DMS79 (cell line): ENCODE results near the gene ABHD14A.
A peak's percentile ranks its signal among the peaks of the same experiment; 100 is the strongest.

Experiments used
- DNase-seq: peaks from one replicate; lab custom pipeline; 2025; lab: John Stamatoyannopoulos, UW

Gene ABHD14A

GRCh38 chr3:51997172-51997571, 22.3 kb downstream of the ABHD14A start:
- no peak for DNase-seq

DNA sequence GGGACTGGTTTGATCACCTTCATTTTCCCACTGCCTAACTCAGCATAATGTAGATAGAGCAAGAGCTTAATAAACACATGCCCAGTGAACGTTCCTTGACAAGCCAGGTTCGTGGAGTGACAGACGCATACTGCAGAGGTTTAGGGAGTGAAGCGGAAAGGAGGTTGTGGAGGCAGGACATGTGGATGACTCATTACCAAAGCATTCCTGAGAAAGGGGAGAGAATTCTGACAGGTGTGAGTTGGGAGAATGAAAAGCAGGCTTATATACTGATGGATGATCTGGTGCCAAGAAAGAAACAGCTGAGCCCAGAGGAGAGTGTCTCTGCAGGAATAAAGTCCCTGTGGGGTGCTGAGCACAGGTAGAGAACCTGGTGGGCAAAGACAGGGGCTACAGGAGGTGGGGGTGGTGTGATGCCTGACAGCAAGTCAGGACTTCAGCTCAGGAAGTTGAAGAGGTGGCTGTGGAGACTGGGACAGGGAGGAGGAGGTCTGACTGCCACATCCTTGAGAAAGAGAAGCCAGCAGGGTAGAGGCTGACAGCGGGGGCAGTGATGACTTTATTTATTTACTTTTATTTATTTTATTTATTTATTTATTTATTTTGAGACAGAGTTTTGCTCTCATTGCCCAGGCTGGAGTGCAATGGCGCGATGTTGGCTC, 23.2 kb downstream of the ABHD14A start:
- no peak for DNase-seq

- no peak for DNase-seq
These were observed 23.9 kb downstream of the ABHD14A start for GRCh38 chr3:51998774-51999173.

GRCh38 chr3:51999846-52000245, 25.0 kb downstream of the ABHD14A start:
- no peak for DNase-seq

GRCh38 chr3:52001443-52001974, 26.6 kb downstream of the ABHD14A start:
- peak; percentile 18 for DNase-seq

- DNase-seq = no peak
These were observed 27.9 kb downstream of the ABHD14A start for GRCh38 chr3:52002748-52003147.

- DNase-seq = no peak
These were observed 29.4 kb downstream of the ABHD14A start for GRCh38 chr3:52004163-52004787.

DNA sequence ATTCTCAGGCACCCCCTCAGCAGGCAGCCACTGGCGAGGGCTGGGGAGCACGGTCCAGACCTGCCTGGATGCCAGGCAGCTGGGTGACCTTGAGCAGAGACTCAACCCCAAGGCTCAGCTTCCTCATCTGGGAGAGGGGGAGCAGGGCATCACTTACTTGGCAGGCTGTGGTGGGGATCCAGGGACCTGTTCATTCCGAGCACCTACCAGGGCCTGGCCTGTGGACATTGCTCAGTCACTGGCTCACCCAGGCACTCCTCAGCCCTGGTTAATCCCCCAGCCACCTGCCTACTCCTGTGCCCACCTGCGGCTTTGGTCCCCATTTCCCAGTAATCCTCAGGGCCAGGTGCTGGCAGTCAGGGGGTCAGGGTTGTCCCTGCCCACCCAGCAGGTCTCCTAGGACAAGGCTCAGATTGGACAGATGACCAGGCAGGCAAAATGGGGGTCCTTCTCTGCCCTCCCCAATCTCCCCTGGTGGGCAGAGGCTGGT, 30.1 kb downstream of the ABHD14A start:
- DNase-seq = no peak

DNA sequence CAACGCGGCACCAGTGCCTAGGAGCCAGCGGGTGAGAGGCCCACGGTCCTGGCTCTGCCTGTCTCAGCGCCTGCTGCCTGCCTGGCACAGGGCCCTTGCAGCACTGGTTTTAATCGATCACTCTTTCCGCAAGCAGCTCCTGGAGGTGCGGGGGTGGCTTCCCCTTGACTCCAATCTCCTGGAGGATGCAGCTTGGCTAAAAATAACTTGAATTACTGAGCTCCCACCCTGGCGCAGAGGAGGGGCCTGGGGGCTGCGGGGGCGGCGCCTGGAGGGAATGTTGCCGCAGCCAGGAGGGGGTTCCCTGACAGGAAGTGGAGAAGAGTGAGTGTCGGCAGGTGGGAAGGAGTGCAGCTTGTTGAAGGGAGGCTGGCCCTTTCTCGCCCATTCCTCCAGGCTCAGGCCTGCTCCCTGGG, 30.7 kb downstream of the ABHD14A start:
- peak; percentile 61 for DNase-seq

- no peak for DNase-seq
These were observed 31.4 kb downstream of the ABHD14A start for GRCh38 chr3:52006017-52006819.

DNA sequence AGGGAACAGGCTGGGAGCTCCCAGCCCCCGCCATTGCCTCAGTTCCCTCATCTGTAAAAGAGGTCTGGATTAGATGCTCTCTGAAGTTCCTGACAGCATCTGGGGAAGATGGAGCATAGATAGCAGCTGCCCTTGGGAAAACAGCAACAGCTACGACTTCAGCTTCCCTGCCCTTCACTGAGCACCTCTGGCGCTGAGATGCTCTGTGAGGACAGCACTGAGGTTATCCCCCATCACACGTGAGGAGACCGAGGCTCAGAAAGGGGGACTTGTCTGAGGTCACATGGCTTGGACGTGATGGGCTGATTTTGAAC, 31.9 kb downstream of the ABHD14A start:
- DNase-seq = no peak

- DNase-seq = no peak
These were observed 32.4 kb downstream of the ABHD14A start for GRCh38 chr3:52007291-52007690.

DNA sequence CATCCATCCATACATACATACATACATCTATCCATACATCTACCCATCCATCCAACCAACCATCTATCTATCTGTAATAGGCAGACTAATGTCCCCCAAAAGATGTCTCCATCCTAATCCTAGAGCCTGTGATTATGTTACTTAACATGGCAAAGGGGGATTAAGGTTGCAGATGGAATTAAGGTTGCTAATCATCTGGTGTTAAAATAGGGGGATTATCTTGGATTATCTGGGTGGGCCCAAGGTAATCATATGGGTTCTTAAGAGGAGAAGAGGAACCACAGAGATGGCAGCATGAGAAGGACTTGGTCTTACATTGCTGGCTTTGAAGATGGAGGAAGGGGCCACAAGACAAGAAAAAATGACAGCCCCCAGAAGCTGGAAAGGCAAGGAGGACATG, 35.6 kb downstream of the ABHD14A start:
- DNase-seq = no peak

DNA sequence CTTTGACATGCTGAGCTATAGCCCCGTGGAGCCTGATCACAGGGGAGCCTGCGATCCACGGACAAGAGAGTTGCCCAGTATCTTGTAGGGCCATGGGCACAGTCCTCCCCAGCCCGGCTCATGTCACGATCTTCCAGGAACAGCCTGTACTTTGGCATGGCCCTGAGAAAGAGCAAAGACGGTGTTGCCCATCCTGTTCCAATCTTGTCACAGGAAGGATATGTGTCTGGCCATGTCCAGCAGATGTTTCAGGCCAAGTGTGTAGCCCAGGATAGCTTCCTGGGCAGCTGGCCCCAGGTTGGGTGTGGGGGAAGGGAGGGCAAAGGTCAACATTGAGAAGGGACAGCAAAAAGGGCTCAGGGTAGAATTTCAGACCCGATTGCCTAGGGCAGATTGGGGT, 37.8 kb downstream of the ABHD14A start:
- DNase-seq = no peak

DNA sequence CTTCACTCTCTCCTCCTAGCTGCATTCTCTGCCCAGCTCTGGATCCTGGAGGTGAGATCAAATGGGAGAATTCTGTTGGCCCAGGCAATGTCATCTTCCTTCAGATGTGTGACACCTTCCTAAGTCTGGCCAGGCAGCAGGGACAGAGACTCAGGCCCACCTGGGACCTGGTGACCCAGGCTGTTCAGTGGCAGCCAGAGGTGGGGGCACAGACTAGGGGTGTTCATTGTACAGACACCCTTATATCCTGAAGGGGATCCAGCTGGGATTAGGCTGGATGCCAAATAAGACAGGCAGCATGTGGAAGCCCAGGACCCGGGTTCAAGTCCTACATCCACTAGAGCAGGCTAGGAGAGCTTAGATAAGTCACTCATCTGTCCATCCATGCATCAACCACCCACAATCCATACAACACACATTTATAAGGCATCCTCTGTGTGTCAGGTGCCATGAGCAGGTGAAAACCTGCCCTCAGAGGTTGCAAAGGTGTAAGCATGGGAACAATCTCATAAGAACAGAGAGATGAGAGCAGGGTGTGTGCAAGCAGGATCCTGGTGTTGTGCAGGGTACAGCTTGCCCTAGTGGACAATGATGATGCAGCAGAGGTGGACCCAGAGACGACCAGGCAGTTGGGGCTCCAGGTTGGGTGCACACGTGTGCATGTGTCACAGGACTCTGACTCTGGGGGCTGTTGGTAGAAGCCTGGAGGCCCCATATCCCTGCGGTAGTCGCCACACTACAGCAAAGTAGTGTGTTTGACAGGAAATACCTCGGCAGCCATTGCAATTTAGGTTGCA, 39.1 kb downstream of the ABHD14A start:
- no peak for DNase-seq

GRCh38 chr3:52014613-52015012, 39.7 kb downstream of the ABHD14A start:
- no peak for DNase-seq

- no peak for DNase-seq
These were observed 40.8 kb downstream of the ABHD14A start for GRCh38 chr3:52015438-52016228.

DNA sequence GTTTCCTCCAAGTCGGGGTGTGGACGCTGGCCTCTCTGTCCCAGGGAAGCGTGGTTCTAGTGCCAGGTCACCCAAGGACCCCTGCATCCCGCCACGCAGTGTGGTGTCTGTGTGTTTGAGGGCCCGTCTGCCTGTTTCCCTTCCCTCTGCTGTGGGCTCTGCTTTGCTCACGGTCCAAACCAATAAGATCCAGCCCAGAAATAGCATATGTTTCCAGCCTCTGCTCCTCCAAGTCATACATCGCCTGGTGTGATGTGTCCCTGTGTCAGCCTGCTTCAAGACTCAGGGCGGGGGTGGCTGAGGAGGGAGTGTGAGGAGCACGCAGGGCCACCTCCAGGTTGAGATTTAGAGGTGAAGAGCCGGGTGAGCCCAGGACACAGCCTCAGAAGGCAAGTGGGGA, 42.7 kb downstream of the ABHD14A start:
- DNase-seq = no peak

- no peak for DNase-seq
These were observed 43.6 kb downstream of the ABHD14A start for GRCh38 chr3:52018319-52019000.

DNA sequence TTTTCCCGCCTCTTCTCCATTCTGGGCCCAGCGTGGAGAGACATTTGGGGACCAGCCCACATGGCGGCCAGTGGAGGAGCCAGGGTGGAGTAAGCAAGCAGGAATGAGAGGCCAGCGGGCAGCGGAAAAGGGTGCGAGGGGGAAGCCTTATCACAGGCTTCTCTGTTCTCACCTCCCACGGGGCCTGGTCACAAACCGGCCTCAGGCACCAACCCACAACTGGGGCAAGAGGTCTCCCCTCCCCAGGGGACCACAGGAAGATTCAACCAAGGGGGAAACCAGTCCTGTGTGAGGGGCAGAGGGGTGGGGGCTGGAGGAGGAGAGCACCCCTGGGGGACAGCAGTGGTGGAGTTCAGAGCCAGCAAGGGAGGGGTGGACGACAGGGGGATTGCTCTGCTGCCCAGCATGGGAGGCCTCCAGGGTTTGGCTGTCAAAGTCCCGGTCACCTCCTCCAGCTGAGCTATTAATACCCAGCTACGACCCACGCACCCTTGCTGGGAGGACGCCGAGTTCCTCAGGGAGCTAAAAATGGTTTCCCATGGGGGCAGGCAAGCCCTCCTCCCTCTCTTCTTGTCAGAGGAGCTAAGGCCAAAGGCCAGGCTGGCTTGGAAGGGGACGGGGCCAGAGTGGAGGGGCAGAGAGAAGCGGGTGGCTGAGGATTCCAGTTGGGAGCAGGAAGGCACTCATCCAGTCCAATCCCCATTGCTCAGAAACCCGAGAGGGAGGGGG, 44.7 kb downstream of the ABHD14A start:
- DNase-seq = no peak
